ACC112 (cell line): ENCODE measurements around the gene PTPRM.

Experiments
- H2AFZ ChIP-seq: fragments of 200-600 bp; sonication (generic); one replicate; pipeline ENCODE4 v1.6.0; 2017; ENCODE audit warnings: antibody characterized with exemption, low read length; ENCODE audit not compliant: unreplicated experiment
- H3K27ac ChIP-seq: fragments of 200-600 bp; sonication (generic); 2 replicates; pipeline ENCODE4 v1.5.1; 2014; ENCODE audit warnings: low read depth, mild to moderate bottlenecking, antibody characterized with exemption, low read length, moderate library complexity
- H3K27me3 ChIP-seq: fragments of 200-600 bp; sonication (generic); 2 replicates; pipeline ENCODE4 v1.6.1; 2014; ENCODE audit warnings: mild to moderate bottlenecking, antibody characterized with exemption, low read length, moderate library complexity, mixed read lengths; ENCODE audit not compliant: insufficient read depth
- H3K36me3 ChIP-seq: fragments of 200-600 bp; sonication (generic); 2 replicates; pipeline ENCODE4 v1.6.1; 2016; ENCODE audit warnings: mild to moderate bottlenecking, antibody characterized with exemption, low read length, moderate library complexity, mixed read lengths; ENCODE audit not compliant: insufficient read depth
- H3K4me1 ChIP-seq: fragments of 200-600 bp; sonication (generic); one replicate; pipeline ENCODE4 v1.6.1; 2016; ENCODE audit warnings: low read length, mixed read lengths; ENCODE audit not compliant: insufficient read depth, unreplicated experiment, control insufficient read depth
- H3K4me3 ChIP-seq: fragments of 200-600 bp; sonication (generic); 2 replicates; pipeline ENCODE4 v1.5.1; 2014; ENCODE audit warnings: mild to moderate bottlenecking, low read depth, low read length
- H3K79me2 ChIP-seq: fragments of 200-600 bp; sonication (generic); one replicate; pipeline ENCODE4 v1.6.0; 2016; ENCODE audit warnings: low read length; ENCODE audit not compliant: control insufficient read depth, unreplicated experiment, insufficient read depth

PTPRM gene

DNA sequence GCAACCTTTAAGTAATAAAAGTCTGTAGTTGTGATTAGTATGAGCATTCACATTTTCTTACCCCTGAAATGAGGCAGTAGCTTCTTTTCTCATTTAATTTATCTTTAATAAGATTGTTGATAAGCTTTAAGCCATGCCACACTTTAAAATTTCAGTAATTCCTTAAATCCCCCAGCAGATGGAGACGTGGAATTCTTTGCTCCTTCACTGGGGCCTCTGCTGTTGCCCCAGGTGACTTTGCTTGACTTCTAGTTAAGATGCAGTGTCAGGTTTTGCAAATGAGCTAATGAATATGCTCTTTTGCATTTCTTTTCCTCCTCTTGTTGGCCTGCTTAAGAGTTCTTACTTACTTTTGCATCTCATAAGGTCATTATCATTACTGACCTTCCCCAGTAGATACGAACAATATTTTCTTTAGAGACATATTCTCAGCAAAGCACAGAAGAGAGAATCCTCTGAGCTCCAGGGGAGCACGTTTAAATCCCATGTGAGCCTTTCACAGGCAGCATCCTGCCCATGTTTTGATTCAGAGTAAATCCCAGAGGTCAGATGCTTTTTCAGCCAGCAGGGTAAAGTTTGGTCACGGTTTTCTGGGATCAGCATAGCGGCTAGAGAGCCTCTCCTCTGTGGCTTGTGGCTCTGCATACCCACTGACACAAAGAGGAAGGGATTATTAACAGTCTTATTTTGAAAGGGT, 222.9 kb downstream of the PTPRM start:
- Histone ChIP-seq H3K36me3 (no peaks in the 10 kb centered on the region), H2AFZ (no peak overlapping the region), H3K4me3 (no peak overlapping the region), H3K27ac (no peak overlapping the region), H3K79me2 (peaks cover 7% of the 10 kb centered on the region), H3K4me1 (peaks cover 10% of the 10 kb centered on the region), H3K27me3 (no peaks in the 10 kb centered on the region)

DNA sequence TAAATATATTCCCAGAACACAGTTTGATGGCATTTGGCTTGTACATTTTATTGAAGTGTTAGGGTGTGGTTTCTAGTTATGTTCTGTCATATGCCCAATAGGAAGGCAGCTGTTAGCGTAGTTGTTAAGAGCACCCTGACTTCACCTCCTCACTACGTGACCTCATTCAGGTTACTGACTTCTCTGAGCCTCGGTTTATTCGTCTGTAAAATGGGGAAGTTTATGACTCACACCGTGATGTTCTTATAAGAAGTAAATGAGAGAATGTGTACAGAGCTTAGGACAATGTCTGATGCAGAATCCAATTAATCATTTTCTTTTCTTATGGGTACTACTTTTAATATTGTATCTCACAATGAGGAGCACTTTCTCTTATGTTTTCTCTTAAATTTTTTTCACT, 226.0 kb downstream of the PTPRM start:
- Histone ChIP-seq H3K27ac (no peak overlapping the region), H3K4me1 (peaks cover 6% of the 10 kb centered on the region), H3K79me2 (peaks cover 7% of the 10 kb centered on the region), H3K4me3 (no peak overlapping the region), H3K27me3 (no peaks in the 10 kb centered on the region), H2AFZ (no peak overlapping the region), H3K36me3 (no peaks in the 10 kb centered on the region)

DNA sequence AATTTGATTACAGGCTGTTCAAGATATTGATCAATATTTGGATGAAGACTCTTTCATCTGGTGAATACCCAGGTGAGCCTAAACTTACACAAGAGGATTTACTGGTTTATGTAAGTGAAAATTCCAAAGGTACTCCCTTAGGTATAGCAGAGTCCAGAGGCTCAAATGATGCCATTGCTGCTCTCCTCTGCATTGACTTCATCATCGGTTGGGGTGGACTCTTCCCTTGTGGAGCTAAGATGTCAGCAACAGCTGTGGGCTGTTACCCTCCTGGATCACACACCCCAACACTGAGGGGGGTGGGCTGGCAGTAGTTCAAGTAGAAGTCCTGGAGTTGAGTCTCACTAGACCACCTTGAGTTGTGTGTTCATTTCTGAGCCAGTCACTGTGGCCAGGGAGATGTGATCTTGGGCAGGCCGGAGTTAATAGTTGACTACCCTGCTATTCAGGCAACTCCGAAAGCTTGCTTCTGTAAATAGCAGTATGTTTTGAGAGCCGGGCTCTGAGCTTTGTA, 236.9 kb downstream of the PTPRM start:
- Histone ChIP-seq H3K27ac (no peak overlapping the region), H3K4me3 (no peak overlapping the region), H2AFZ (no peak overlapping the region), H3K27me3 (no peaks in the 10 kb centered on the region), H3K4me1 (no peaks in the 10 kb centered on the region), H3K79me2 (no peaks in the 10 kb centered on the region), H3K36me3 (no peaks in the 10 kb centered on the region)

DNA sequence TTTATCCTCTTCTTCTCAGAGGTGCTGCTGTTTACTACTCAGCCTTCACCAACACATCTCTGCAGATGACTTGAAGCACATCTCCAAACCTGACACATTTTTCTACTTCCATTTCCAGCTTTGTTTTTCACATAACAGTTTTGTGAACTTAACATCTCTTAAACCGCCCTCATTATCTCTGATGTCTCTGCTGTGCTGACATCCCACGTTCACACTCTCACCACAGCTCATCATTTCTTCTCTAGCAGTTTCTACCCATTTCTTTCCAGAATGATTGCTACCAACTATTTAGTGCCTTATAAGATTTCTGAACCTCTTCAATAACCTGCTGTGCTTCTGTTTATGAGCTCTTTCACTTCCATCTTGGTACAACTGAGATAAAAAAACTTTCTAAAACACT, 238.0 kb downstream of the PTPRM start:
- no peaks in the 10 kb centered on the region for H3K4me1 ChIP-seq

DNA sequence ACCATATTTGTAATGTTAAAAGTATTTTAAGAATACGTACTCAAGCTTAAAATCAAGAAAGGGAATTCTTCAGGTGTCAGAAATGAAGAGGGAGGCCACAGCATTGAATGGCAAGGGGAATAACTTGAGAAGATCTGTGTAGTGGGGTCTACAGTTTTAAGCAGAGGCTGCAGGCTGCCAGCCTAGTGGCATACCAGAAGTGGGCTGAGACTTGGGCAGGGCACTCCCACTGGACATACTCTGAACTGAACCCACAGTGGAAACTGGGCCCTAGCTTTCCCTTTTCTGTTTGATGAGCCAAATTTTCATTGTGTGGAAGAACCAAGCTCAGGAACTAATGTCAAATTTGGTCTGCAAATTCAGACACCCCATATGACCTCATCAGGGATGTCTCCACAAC, 238.8 kb downstream of the PTPRM start:
- no peaks in the 10 kb centered on the region for H3K79me2 ChIP-seq
- no peak overlapping the region for H3K27ac ChIP-seq
- H3K4me3 ChIP-seq: no peak overlapping the region
- no peaks in the 10 kb centered on the region for H3K36me3 ChIP-seq
- H3K27me3 ChIP-seq: no peaks in the 10 kb centered on the region
- H2AFZ ChIP-seq: no peak overlapping the region
- no peaks in the 10 kb centered on the region for H3K4me1 ChIP-seq

More for the DNA sequence above, 238.0 kb downstream of the PTPRM start:
- no peak overlapping the region for H2AFZ ChIP-seq
- H3K27me3 ChIP-seq: no peaks in the 10 kb centered on the region
- H3K4me3 ChIP-seq: no peak overlapping the region
- H3K36me3 ChIP-seq: no peaks in the 10 kb centered on the region
- no peak overlapping the region for H3K27ac ChIP-seq
- no peaks in the 10 kb centered on the region for H3K79me2 ChIP-seq

DNA sequence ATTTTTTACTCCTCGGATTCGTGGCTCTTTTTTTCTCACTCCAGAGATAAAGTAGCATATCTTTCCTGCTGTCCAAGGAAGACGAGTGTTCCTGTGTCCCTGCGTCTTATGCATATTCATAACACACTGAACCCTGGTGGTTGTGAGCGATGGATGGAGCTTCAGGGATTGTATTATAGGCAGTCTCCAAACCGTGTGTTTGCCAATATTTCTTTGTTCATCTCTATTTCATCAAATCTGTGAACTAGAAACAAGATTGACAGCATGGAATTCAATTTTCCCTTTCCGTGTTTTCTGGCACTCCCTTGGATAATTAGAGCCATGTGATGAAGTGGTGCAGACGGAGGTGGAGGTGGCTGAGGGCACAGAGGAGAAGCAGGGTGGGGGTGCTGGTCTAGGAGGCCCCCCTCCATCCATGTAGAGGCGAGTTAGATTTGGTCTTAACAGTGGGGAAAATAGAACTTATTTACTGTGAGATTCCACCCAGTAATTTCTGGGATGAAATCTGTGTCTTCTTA, 240.9 kb downstream of the PTPRM start:
- Histone ChIP-seq H3K36me3 (no peaks in the 10 kb centered on the region), H3K27ac (no peak overlapping the region), H2AFZ (no peak overlapping the region), H3K79me2 (peaks cover 4% of the 10 kb centered on the region), H3K4me3 (no peak overlapping the region), H3K27me3 (no peaks in the 10 kb centered on the region), H3K4me1 (peaks cover 17% of the 10 kb centered on the region)

DNA sequence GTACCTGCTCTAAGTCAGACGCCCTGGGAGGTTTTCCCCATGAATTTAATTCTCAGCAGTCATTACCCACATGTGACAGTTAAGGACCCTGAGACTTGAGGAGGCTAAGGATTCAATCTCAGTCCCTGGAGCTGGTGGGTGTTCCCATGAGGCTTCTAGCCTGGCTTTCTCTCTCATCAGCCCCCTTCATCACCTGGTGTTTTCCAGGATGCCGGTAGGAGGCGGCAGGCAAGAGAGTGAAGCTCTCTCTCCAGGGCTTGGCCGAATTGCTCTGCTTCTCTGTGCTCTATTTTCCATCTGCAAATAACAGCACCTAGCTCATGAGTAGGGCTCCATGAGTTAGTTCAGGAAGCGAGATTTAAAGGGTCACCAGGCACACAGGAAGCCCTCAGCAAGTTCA, 241.9 kb downstream of the PTPRM start:
- H3K4me1 ChIP-seq: peaks cover 18% of the 10 kb centered on the region
- no peak overlapping the region for H2AFZ ChIP-seq
- peaks cover 7% of the 10 kb centered on the region for H3K79me2 ChIP-seq
- no peak overlapping the region for H3K27ac ChIP-seq
- H3K27me3 ChIP-seq: no peaks in the 10 kb centered on the region
- H3K4me3 ChIP-seq: no peak overlapping the region
- H3K36me3 ChIP-seq: peaks cover 2% of the 10 kb centered on the region

DNA sequence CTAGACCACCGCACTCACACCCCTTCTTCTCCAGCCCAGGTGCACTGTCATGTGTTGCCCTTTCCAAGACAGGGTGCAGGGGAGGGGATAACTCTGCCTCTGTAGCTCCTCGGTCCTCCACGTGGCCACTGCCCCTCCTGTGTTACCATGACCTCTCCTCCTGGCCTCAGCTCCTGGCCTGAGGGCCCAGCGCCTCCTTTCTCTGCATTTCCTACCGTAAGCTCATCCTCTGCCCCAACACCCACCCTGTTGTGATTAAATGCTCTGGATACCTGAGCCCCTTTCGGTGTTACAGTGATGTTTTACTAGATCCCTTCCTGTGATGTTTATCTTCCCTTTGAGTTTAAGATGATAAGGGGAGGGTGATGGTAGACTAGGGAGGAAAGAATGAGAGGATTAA, 242.3 kb downstream of the PTPRM start:
- peaks cover 7% of the 10 kb centered on the region for H3K79me2 ChIP-seq

DNA sequence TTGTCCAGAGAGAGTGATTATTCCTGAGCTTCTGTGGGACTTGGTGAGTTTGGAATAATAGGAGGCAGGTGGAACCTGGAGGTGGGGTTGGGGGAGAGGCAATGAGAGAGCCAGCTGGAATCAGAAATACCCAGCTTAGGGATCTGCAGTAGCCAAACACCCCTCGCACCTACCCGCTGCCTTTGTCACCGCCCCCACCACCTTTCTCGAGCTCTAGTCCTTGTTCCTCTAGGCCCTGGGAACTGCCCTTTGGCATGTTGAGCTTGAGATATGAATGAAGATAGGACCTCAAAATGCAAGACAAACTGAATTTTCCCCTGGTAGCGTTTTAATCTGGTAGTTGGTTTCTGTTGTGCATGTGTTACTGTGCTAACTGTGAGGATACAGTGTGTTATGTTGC, 242.9 kb downstream of the PTPRM start:
- no peak overlapping the region for H3K4me3 ChIP-seq
- H3K36me3 ChIP-seq: peaks cover 12% of the 10 kb centered on the region
- no peak overlapping the region for H3K27ac ChIP-seq
- H2AFZ ChIP-seq: no peak overlapping the region
- H3K79me2 ChIP-seq: peaks cover 7% of the 10 kb centered on the region
- H3K4me1 ChIP-seq: peaks cover 18% of the 10 kb centered on the region
- H3K27me3 ChIP-seq: no peaks in the 10 kb centered on the region

More for the DNA sequence above, 242.3 kb downstream of the PTPRM start:
- no peaks in the 10 kb centered on the region for H3K27me3 ChIP-seq
- no peak overlapping the region for H2AFZ ChIP-seq
- no peak overlapping the region for H3K4me3 ChIP-seq
- H3K27ac ChIP-seq: no peak overlapping the region
- peaks cover 18% of the 10 kb centered on the region for H3K4me1 ChIP-seq
- H3K36me3 ChIP-seq: peaks cover 6% of the 10 kb centered on the region

DNA sequence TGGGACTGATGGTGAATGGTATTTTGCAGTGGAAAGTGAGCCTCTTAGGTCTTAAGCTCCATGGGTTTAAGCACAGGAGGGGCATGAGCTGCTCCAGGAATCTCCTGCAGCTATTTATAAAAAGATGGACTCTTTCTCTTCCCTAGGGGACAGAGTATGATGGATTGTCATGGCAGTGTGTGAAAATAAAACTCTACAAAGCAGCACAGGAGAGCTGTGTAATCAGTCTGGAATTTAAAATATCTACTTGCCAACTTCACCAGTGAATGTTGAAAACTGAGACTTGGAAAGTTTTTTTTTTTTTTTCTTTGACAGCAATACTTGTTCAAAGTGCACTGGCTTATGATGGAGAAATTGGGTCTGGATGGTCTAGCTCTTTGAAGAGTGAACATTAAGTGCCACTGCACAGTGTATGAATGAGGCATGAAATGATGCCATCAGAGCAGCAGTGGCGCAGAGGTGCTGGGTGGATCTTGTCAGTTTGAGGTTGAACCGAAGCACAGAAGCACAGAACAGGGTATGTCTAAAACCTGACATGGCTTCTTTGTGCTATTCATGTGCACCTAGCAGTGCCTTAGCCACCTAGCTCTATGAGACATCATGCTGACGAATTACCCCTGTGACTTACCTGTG, 245.4 kb downstream of the PTPRM start:
- peaks cover 18% of the 10 kb centered on the region for H3K4me1 ChIP-seq
- no peaks in the 10 kb centered on the region for H3K27me3 ChIP-seq
- peak overlapping the region; percentile 73 for H3K27ac ChIP-seq
- H2AFZ ChIP-seq: no peak overlapping the region
- H3K4me3 ChIP-seq: peak overlapping the region; percentile 21; the same call in 1 of the 2 replicates
- peaks cover 7% of the 10 kb centered on the region for H3K79me2 ChIP-seq
- peaks cover 17% of the 10 kb centered on the region for H3K36me3 ChIP-seq

DNA sequence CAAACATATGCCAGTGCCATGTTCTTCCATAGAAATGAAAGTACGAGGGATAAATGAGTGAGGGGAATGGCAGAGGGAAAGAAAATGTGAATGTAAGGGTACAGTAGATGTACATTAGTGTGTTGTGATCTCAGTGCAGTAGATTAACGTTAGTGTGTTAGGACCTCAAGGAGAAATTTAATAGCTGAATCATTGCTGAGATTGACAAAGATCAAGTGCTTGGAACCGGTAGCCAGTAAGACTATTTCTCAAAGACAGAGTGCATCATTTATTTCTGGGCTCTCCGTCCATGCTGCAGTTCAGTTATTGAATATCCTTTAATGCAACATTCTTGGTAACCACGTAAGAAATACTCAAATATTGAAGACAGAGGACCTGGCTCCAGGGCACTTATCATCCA, 246.0 kb downstream of the PTPRM start:
- Histone ChIP-seq H3K27me3 (no peaks in the 10 kb centered on the region), H2AFZ (no peak overlapping the region), H3K27ac (peak overlapping the region; percentile 15; the same call in 1 of the 2 replicates), H3K4me1 (peaks cover 18% of the 10 kb centered on the region), H3K4me3 (no peak overlapping the region; the same call in 1 of the 2 replicates), H3K36me3 (peaks cover 17% of the 10 kb centered on the region), H3K79me2 (peaks cover 7% of the 10 kb centered on the region)
